Keratinocyte (primary cell): ENCODE data around the gene CRIM1. TPM values are rescaled to one million over a fixed set of nuclear protein-coding genes. Genes with fewer than 3 reads are reported as not detected.

Experiments used
- DNase-seq: peaks from one replicate; pipeline ENCODE4 v3.0.0-alpha.2; 2011; ENCODE audit warnings: low read depth, missing footprints, low spot score
- FAIRE-seq: peaks from 2 replicates; lab custom pipeline; 2011; peaks lifted over from hg19 to GRCh38; lab: Jason Lieb, UNC
- H2AFZ ChIP-seq: 2 replicates; pipeline ENCODE4 v1.6.0; 2012; ENCODE audit warnings: low read length, control low read depth, inconsistent platforms; ENCODE audit not compliant: control insufficient read depth
- H3K27ac ChIP-seq: 2 replicates; pipeline ENCODE4 v1.5.1; 2011; ENCODE audit warnings: low read length; ENCODE audit not compliant: control insufficient read depth, insufficient read depth
- H3K27me3 ChIP-seq: 3 replicates; pipeline ENCODE4 v1.6.0; 2011; ENCODE audit warnings: low read length; ENCODE audit not compliant: control insufficient read depth, insufficient read depth; ENCODE audit errors: extremely low read depth
- H3K36me3 ChIP-seq, 2 experiments: 2 replicates in 1 of 2; 3 replicates in 1 of 2; pipeline ENCODE4 v1.5.1; 2011; ENCODE audit warnings: low read length in 2 of 2, mild to moderate bottlenecking in 1 of 2; ENCODE audit not compliant: control insufficient read depth in 2 of 2, insufficient read depth in 2 of 2; ENCODE audit errors: extremely low read depth in 1 of 2
- H3K4me1 ChIP-seq: 3 replicates; pipeline ENCODE4 v1.5.1; 2011; ENCODE audit warnings: low read length; ENCODE audit not compliant: control insufficient read depth, insufficient read depth; ENCODE audit errors: extremely low read depth
- H3K4me2 ChIP-seq: 3 replicates; pipeline ENCODE4 v1.6.0; 2011; ENCODE audit warnings: low read depth, low read length; ENCODE audit not compliant: control insufficient read depth, insufficient read depth; ENCODE audit errors: extremely low read depth
- H3K4me3 ChIP-seq, 3 experiments: fragments of 200-600 bp in 1 of 3; sonication (generic) in 1 of 3; 2 replicates in 2 of 3; 3 replicates in 1 of 3; pipeline ENCODE4 v1.5.1; 2011 to 2016; ENCODE audit warnings: low read length in 3 of 3, mild to moderate bottlenecking in 3 of 3, control low read depth in 2 of 3, inconsistent platforms in 1 of 3, low read depth in 1 of 3, mixed read lengths in 1 of 3, mixed run types in 1 of 3, moderate library complexity in 1 of 3; ENCODE audit not compliant: control insufficient read depth in 2 of 3, insufficient read depth in 2 of 3; ENCODE audit errors: extremely low read depth in 1 of 3
- H3K79me2 ChIP-seq: 2 replicates; pipeline ENCODE4 v1.6.0; 2012; ENCODE audit warnings: low read length; ENCODE audit not compliant: control insufficient read depth, insufficient read depth
- H3K9ac ChIP-seq: 3 replicates; pipeline ENCODE4 v1.6.0; 2011; ENCODE audit warnings: low read length; ENCODE audit not compliant: control insufficient read depth, insufficient read depth; ENCODE audit errors: extremely low read depth
- H3K9me1 ChIP-seq: 3 replicates; pipeline ENCODE4 v1.6.0; 2011; ENCODE audit warnings: low read length; ENCODE audit not compliant: control insufficient read depth, insufficient read depth; ENCODE audit errors: extremely low read depth
- H3K9me3 ChIP-seq: 2 replicates; pipeline ENCODE4 v1.5.1; 2012; ENCODE audit warnings: low read depth, low read length; ENCODE audit not compliant: control insufficient read depth
- H4K20me1 ChIP-seq: 3 replicates; pipeline ENCODE4 v1.6.0; 2011; ENCODE audit warnings: low read length; ENCODE audit not compliant: control insufficient read depth, insufficient read depth; ENCODE audit errors: extremely low read depth
- CTCF ChIP-seq, 3 experiments: IDR thresholded peaks in 1 of 3; conservative IDR thresholded peaks in 1 of 3; optimal IDR thresholded peaks in 1 of 3; 2 replicates in 2 of 3; 3 replicates in 1 of 3; pipeline versions ENCODE3 to v1.5.1; 2011; ENCODE audit warnings: low read length in 3 of 3, mild to moderate bottlenecking in 3 of 3, moderate library complexity in 2 of 3, control low read depth in 1 of 3, inconsistent platforms in 1 of 3; ENCODE audit not compliant: insufficient read depth in 2 of 3; ENCODE audit errors: extremely low read depth in 1 of 3
- EZH2 ChIP-seq: IDR thresholded peaks from one replicate; pipeline ENCODE4 v1.6.1; 2012; ENCODE audit warnings: inconsistent platforms, mild to moderate bottlenecking, low read length, moderate library complexity
- dilution Hi-C: fragments of 300-500 bp; cut with MboI; formaldehyde crosslinking; loops from one replicate; pipeline ENCODE4 v1.7.0; 2020; ENCODE audit warnings: low sequenced_read_pairs; ENCODE audit not compliant: extremely low pct_ligation_motif_present
- polyA plus RNA-seq, 5 experiments: library from polyadenylated mRNA; depleted of rRNA in 3 of 5; stranded (reverse) in 3 of 5; stranded (forward) in 1 of 5; unstranded in 1 of 5; fragments of >200 nt; gene quantifications; 1 replicate in 1 of 5; 2 replicates in 3 of 5; 3 replicates in 1 of 5; pipeline versions ENCODE4 v1.2.1 to v1.2.3, GENCODE V29; 2011 to 2012; ENCODE audit warnings: missing spikeins in 2 of 5, low read depth in 1 of 5, low replicate concordance in 1 of 5

The CRIM1 gene
- polyA plus RNA-seq, 1 donor (not counting 4 experiments of a cell fraction or from before 2014, with no cell fraction given) = 98.3 TPM

- H3K79me2 ChIP-seq = no peaks in the 10 kb centered on the region
- no peak for TF ChIP-seq CTCF (optimal IDR thresholded peaks at IDR 0.05 in 1 of 3, IDR thresholded peaks at IDR 0.05 in 1 of 3, conservative IDR thresholded peaks at IDR 0.05 in 1 of 3; ENCODE audit: extremely low read depth in 1 of 3, insufficient read depth in 2 of 3, low read length in 3 of 3)
- no peak for TF ChIP-seq EZH2
- no peaks in the 10 kb centered on the region for H3K9me1 ChIP-seq
- H2AFZ ChIP-seq = peak overlapping the region; percentile 48
- H3K4me1 ChIP-seq = peaks cover 13% of the 10 kb centered on the region
- H3K4me3 ChIP-seq = no peak overlapping the region
- H3K9ac ChIP-seq = no peak overlapping the region
- no peaks in the 10 kb centered on the region for H3K27me3 ChIP-seq
- no peak for DNase-seq
- H3K4me2 ChIP-seq = peak overlapping the region; percentile 52
- dilution Hi-C loops = no loop called here
- H3K27ac ChIP-seq = no peak overlapping the region
- peak; percentile 34 for FAIRE-seq
- H3K9me3 ChIP-seq = no peaks in the 10 kb centered on the region
- H3K36me3 ChIP-seq = no peaks in the 10 kb centered on the region
- H4K20me1 ChIP-seq = no peaks in the 10 kb centered on the region
These were observed 17.3 kb upstream of the CRIM1 start for GRCh38 chr2:36338124-36338826.

DNA sequence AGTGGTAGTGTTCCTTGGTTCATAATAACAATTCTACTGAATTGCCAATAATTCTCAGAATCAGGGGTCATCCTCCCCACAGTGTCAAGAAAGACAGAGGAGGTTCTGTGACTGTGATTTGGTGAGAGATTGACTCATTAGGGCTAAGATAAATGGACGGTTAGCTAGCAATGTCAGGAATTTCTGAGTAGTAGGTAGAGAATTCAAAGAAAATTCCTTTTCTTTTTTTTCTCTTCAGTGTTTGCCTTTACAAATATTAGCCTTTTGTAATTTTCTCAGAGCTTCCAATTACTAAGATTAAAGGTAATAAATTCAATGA, 16.8 kb upstream of the CRIM1 start:
- H3K9me1 ChIP-seq = no peaks in the 10 kb centered on the region
- H3K27ac ChIP-seq = no peak overlapping the region
- H4K20me1 ChIP-seq = no peaks in the 10 kb centered on the region
- no peaks in the 10 kb centered on the region for H3K36me3 ChIP-seq
- peaks cover 13% of the 10 kb centered on the region for H3K4me1 ChIP-seq
- peak overlapping the region; percentile 48 for H2AFZ ChIP-seq
- peak overlapping the region; percentile 52 for H3K4me2 ChIP-seq
- no peak for DNase-seq
- no peak overlapping the region for H3K9ac ChIP-seq
- H3K79me2 ChIP-seq = no peaks in the 10 kb centered on the region
- no peak overlapping the region for H3K4me3 ChIP-seq
- no peak for TF ChIP-seq EZH2
- TF ChIP-seq CTCF (optimal IDR thresholded peaks at IDR 0.05 in 1 of 3, IDR thresholded peaks at IDR 0.05 in 1 of 3, conservative IDR thresholded peaks at IDR 0.05 in 1 of 3; ENCODE audit: extremely low read depth in 1 of 3, insufficient read depth in 2 of 3, low read length in 3 of 3) = no peak
- no peaks in the 10 kb centered on the region for H3K27me3 ChIP-seq
- peak; percentile 44 for FAIRE-seq
- dilution Hi-C loops = no loop called here
- no peaks in the 10 kb centered on the region for H3K9me3 ChIP-seq
